ENCODE data around the gene MAPK8IP3. TPM values are rescaled to one million over a fixed set of nuclear protein-coding genes. Genes with fewer than 3 reads are reported as not detected.

Gene MAPK8IP3
- polyA plus RNA-seq, 3 donors: 1.1 to 185 (median 2.1) TPM

GRCh38 chr16:1698680-1699079, 7.3 kb upstream of the MAPK8IP3 start:
- Mint-ChIP-seq H3K27me3 (ENCODE audit: low read depth in 3 of 3) (no peaks in the 10 kb centered on the region), H3K36me3 (peaks cover 54 to 74% of the 10 kb centered on the region in 2 donors), H3K27ac (peak overlapping the region in 3 of 7 donors; percentile 17 to 63 (median 40)), H3K4me3 (no peak overlapping the region), H3K4me1 (no peaks in the 10 kb centered on the region), H3K9me3 (no peaks in the 10 kb centered on the region)
- no peak for DNase-seq
- Histone ChIP-seq H3K4me2 (replicated peaks; ENCODE audit: extremely low read depth, low read length, poor library complexity, severe bottlenecking) (no peak overlapping the region), H3K9ac (ENCODE audit: insufficient read depth, low read length, poor library complexity, severe bottlenecking) (no peak overlapping the region), H3K36me3 (replicated peaks in 1 of 2; ENCODE audit: control insufficient read depth in 1 of 2, insufficient read depth in 2 of 2, low read length in 2 of 2) (peaks cover 13 to 91% of the 10 kb centered on the region in 2 donors), H2AFZ (ENCODE audit: insufficient read depth, low read depth, low read length, poor library complexity, severe bottlenecking) (no peak overlapping the region), H3K27ac (ENCODE audit: low read depth in 1 of 2, low read length in 2 of 2) (no peak overlapping the region), H3K79me2 (ENCODE audit: insufficient read depth, low read length) (no peaks in the 10 kb centered on the region), H3K4me3 (replicated peaks in 1 of 3; ENCODE audit: low read depth in 2 of 3, low read length in 3 of 3) (no peak overlapping the region), H4K20me1 (ENCODE audit: insufficient read depth, low read length) (no peaks in the 10 kb centered on the region), H3K4me1 (ENCODE audit: control insufficient read depth in 1 of 2, insufficient read depth in 2 of 2, low read length in 2 of 2) (no peaks in the 10 kb centered on the region), H3K9me3 (replicated peaks in 1 of 2; ENCODE audit: control insufficient read depth in 1 of 2, insufficient read depth in 1 of 2, low read length in 2 of 2) (no peaks in the 10 kb centered on the region), H3K27me3 (ENCODE audit: control insufficient read depth in 2 of 2, insufficient read depth in 2 of 2, low read length in 2 of 2) (no peaks in the 10 kb centered on the region)
- TF ChIP-seq, protein P1, sequence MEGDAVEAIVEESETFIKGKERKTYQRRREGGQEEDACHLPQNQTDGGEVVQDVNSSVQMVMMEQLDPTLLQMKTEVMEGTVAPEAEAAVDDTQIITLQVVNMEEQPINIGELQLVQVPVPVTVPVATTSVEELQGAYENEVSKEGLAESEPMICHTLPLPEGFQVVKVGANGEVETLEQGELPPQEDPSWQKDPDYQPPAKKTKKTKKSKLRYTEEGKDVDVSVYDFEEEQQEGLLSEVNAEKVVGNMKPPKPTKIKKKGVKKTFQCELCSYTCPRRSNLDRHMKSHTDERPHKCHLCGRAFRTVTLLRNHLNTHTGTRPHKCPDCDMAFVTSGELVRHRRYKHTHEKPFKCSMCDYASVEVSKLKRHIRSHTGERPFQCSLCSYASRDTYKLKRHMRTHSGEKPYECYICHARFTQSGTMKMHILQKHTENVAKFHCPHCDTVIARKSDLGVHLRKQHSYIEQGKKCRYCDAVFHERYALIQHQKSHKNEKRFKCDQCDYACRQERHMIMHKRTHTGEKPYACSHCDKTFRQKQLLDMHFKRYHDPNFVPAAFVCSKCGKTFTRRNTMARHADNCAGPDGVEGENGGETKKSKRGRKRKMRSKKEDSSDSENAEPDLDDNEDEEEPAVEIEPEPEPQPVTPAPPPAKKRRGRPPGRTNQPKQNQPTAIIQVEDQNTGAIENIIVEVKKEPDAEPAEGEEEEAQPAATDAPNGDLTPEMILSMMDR (IDR thresholded peaks at IDR 0.05): no peak
- 94% methylated on average over 5 of the region's 10 CpGs for WGBS (ENCODE audit: insufficient coverage)
- intact Hi-C loops (cut with micrococcal nuclease): no loop called here

- Mint-ChIP-seq H3K27me3 (ENCODE audit: low read depth in 3 of 3) (no peaks in the 10 kb centered on the region), H3K36me3 (peaks cover 44 to 60% of the 10 kb centered on the region in 2 donors), H3K4me1 (peaks cover 10% of the 10 kb centered on the region), H3K27ac (no peak overlapping the region), H3K9me3 (no peaks in the 10 kb centered on the region), H3K4me3 (no peak overlapping the region)
- no peak for DNase-seq
- Histone ChIP-seq H3K79me2 (ENCODE audit: insufficient read depth, low read length) (no peaks in the 10 kb centered on the region), H3K27ac (ENCODE audit: low read depth in 1 of 2, low read length in 2 of 2) (no peak overlapping the region), H3K4me3 (replicated peaks in 1 of 3; ENCODE audit: low read depth in 2 of 3, low read length in 3 of 3) (no peak overlapping the region), H3K9me3 (replicated peaks in 1 of 2; ENCODE audit: control insufficient read depth in 1 of 2, insufficient read depth in 1 of 2, low read length in 2 of 2) (no peaks in the 10 kb centered on the region), H4K20me1 (ENCODE audit: insufficient read depth, low read length) (no peaks in the 10 kb centered on the region), H3K4me1 (ENCODE audit: control insufficient read depth in 1 of 2, insufficient read depth in 2 of 2, low read length in 2 of 2) (peaks cover 6 to 8% of the 10 kb centered on the region in 2 donors), H3K4me2 (replicated peaks; ENCODE audit: extremely low read depth, low read length, poor library complexity, severe bottlenecking) (no peak overlapping the region), H2AFZ (ENCODE audit: insufficient read depth, low read depth, low read length, poor library complexity, severe bottlenecking) (no peak overlapping the region), H3K27me3 (ENCODE audit: control insufficient read depth in 2 of 2, insufficient read depth in 2 of 2, low read length in 2 of 2) (no peaks in the 10 kb centered on the region), H3K9ac (ENCODE audit: insufficient read depth, low read length, poor library complexity, severe bottlenecking) (no peak overlapping the region), H3K36me3 (replicated peaks in 1 of 2; ENCODE audit: control insufficient read depth in 1 of 2, insufficient read depth in 2 of 2, low read length in 2 of 2) (peaks cover 8 to 75% of the 10 kb centered on the region in 2 donors)
- intact Hi-C loops (cut with micrococcal nuclease): loop anchor here (10.0 kb wide), 4 partner anchors 75 to 275 kb away; partner anchors contain the start of genes CRAMP1 (in 1 of the 2), EME2 (in 1 of the 2), IFT140 (in 1 of the 2) and MRPS34 (in 1 of the 2)
- 100% methylated on average over 3 of the region's 3 CpGs for WGBS (ENCODE audit: insufficient coverage)
- TF ChIP-seq, protein P1 (IDR thresholded peaks at IDR 0.05): no peak
Observed at GRCh38 chr16:1700246-1700645, 5.7 kb upstream of the MAPK8IP3 start.
